GM18873 (cell line): ENCODE data around the gene PHF10.
"Not testable (repeated sequence)": the region's sequence is repeated elsewhere in the genome, so short reads cannot be mapped to it uniquely, and the experiment has no call there.

Experiments used
- ATAC-seq: cut with Tn5 transposase; IDR thresholded peaks from one replicate; pipeline ENCODE4 v1.9.1; 2021; ENCODE audit warnings: mild to moderate bottlenecking, moderate library complexity, moderate number of reproducible peaks; ENCODE audit not compliant: unreplicated experiment, low FRiP score

The PHF10 gene

DNA sequence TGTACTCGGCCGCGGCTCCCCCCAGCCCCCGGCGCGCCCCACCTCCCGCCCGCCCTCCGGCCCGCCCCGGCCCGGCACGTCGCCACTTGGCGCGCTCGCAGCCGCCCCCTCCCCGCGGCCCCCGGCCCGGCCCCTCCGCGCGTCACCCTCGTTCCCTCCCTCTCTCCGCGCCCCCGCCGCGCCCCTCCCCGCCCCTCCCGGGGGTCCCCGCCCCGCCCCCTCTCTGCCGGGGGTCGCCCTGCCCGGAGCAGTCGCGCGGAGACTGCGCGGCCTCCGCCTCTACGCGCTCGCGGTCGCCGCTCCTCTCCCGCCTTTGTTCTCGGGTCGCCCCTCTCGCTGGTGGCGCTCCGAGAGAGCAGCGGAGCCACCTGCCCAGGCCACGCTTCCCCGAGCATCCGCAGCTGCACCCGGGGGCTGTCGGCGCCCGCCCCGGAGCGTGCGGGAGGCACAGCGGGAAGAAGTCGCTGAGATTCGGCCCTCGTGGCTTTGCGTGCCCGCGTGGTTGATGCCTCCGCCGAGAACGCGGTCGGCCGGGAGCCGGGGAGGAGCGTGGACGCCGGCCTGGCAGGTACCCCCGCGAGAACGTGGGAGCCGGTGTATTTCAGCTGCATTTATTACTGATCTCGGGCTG, at the start of gene PHF10:
PHF10 (minus strand) TSS at position 7 of the 631 bp plus-strand sequence. CDS start 569 bp downstream, outside the sequence.
- ATAC-seq = peak; percentile 27

- ATAC-seq = no peak
Measured at GRCh38 chr6:169766921-169767736, 42.8 kb upstream of the PHF10 start.

- no peak for ATAC-seq
Measured at GRCh38 chr6:169766232-169766631, 41.9 kb upstream of the PHF10 start.

GRCh38 chr6:169765789-169766188, 41.5 kb upstream of the PHF10 start:
- not testable (repeated sequence) for ATAC-seq

- no peak for ATAC-seq
Measured at GRCh38 chr6:169763881-169764280, 39.6 kb upstream of the PHF10 start.

- no peak for ATAC-seq
Measured at GRCh38 chr6:169763308-169763707, 39.0 kb upstream of the PHF10 start.

GRCh38 chr6:169755162-169755561, 30.9 kb upstream of the PHF10 start:
- ATAC-seq = no peak

GRCh38 chr6:169752074-169752623, 27.8 kb upstream of the PHF10 start:
- no peak for ATAC-seq

GRCh38 chr6:169751242-169752073, 27.2 kb upstream of the PHF10 start, which contains the start of the genes DYNLT2 and ERMARD:
Gene DYNLT2, minus strand, starts transcription at chr6:169751572. Its CDS starts 114 bp downstream, at chr6:169751458.
Gene ERMARD, plus strand, starts transcription at chr6:169751622. Its CDS starts 36 bp downstream, at chr6:169751658.
- ATAC-seq = peak; percentile 91

- ATAC-seq = no peak
Measured at GRCh38 chr6:169746556-169746955, 22.3 kb upstream of the PHF10 start.

DNA sequence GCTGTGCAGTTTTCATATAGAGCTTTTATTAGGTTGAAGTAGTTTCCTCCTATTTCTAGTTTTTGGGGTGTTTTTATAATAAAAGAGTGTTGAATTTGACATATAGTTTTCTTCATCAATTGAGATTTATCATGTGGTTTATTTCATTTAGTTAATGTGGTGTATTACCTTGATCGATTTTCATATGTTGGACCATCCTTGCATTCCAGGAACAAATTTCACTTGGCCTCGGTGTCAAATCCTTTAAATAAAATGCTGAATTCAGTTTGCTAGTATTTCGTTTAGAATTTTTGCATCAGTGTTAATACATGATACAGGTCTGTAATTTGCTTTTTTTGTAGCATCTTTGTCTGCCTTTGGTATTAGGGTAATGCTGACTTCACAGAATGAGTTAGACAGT, 21.1 kb upstream of the PHF10 start:
- no peak for ATAC-seq

DNA sequence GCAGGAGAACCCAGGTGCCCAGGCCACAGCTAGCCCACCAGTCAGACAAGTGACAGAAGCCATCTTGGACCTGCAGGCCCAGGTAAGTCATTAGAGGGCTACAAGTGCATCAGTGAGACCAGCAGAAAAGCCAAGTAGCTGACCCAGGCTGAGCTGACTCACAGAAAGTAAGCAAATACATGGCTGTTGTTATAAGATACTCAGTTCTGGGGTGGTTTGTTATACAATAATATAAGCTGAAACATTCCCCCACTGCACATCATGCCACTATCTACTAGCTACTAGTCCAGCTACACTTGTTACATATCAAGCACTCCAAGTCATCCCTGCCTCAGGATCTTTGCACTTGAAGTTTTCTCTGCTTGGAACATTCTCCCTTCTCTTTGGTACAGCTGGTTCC, 17.0 kb upstream of the PHF10 start:
- ATAC-seq = no peak

DNA sequence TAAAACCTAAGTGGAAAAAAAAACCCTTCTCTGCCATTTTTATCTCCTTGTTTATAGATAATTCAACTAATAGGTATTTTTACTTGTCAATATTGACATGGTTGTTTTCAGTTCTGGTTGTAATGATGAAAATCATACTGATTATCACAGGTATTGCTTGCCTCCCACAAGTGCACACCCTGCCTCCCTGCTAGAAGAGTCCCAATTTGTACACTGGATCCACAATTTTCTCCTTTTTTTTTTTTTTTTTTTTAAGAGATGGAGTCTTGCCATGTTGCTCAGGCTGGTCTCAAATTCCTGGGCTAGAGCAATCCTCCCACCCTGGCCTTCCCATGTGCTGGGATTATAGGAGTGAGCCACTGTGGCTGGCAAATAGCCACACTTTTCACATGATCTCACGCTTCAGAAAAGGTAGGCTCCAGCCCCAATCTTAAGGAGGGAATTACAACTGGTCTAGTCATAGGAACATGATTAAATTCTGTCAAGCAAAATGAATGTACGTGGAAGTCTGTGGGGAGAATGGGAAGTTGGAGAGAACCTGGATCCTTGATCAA, 14.8 kb upstream of the PHF10 start:
- ATAC-seq = no peak

- no peak for ATAC-seq
Measured at GRCh38 chr6:169738204-169738975, 14.1 kb upstream of the PHF10 start.

DNA sequence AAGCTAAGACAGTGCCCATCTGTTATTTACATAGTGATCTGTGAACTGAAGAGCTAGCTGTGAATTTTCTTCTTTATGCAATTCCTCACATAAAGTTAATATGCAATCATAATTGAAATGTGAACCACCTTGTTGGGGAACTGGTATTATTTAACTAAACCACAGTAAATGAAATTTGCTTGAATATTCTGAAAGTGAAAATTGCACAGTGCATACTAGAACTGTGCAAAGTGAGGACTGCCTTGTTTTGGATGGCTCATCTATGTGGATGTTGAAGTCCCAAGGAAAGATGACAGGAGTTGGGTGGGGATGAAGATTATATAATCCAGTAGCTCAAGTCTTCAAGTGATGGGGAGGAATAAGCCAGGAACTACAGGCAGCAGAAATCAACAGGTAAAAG, 5.7 kb upstream of the PHF10 start:
- no peak for ATAC-seq

- ATAC-seq = no peak
Measured at GRCh38 chr6:169726963-169727362, 2.7 kb upstream of the PHF10 start.

- no peak for ATAC-seq
Measured at GRCh38 chr6:169726049-169726400, 1.7 kb upstream of the PHF10 start.

GRCh38 chr6:169725125-169726048, 1.1 kb upstream of the PHF10 start:
- no peak for ATAC-seq
